RCC 7860 (cell line): ENCODE measurements around the gene PHLDB3.
A peak's percentile ranks its signal among the peaks of the same experiment; 100 is the strongest.

ENCODE experiments used
- DNase-seq: peaks from one replicate; pipeline ENCODE4 v3.0.0-alpha.2; 2015; ENCODE audit warnings: low spot score
- FAIRE-seq: peaks from 2 replicates; lab custom pipeline; 2012; peaks lifted over from hg19 to GRCh38; lab: Jason Lieb, UNC

PHLDB3 gene

DNA sequence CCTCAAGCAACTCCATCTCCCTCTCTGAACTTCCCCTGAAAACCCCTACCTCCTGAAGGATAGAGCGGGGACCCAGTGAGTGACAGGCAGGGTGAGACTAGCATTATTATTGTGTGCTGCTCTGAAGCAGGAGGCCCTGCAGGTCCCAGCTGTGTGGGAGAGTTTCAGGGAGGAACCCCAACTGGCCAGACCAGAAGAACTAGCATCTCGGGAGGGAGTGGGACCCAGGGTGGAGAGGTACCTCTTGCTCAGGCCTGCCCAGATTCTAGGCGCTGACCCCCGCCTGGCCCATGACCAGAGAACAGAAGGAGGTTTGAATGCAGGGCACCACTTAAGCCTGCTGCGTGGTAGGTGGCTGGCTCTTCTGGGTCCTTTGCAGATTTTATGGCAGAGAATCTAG, 33.5 kb downstream of the PHLDB3 start:
- DNase-seq, result no peak
- FAIRE-seq, result no peak

DNA sequence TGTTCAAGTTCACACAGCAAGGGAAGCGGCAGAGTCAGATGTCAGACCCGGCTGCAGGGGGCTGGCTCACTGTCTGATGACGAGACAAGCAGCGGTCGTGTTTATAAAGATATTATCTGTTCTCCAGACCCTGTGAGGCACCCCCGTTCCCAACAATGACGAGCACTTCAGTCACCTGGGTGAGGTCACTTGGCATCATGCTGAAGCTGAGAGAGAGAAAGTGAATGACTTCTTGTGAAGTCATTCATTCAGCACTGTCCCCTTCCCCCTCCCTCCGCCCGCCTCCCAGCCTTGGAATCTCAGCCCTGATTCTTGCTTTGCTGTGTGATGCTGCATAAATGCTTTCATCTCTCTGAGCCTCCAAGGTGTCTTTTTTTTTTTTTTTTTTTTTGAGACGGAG, 34.3 kb downstream of the PHLDB3 start:
- no peak for DNase-seq

DNA sequence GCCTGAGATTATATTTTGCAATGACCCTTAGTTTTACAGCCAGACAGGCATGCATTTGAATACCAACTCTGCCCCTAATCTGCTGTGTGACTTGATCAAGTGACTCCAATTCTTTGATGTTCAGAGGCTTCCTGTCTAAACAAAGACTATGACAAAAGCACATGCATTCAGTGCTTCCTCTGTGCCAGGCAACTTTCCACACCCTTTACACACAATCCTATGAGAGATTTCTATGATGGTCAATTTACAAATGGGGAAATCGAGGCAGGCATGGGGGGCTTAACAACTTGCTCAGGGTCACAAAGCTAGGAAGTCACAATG, 35.4 kb downstream of the PHLDB3 start:
- FAIRE-seq (no peak), DNase-seq (no peak)

More for the DNA sequence above, 34.3 kb downstream of the PHLDB3 start:
- no peak for FAIRE-seq

DNA sequence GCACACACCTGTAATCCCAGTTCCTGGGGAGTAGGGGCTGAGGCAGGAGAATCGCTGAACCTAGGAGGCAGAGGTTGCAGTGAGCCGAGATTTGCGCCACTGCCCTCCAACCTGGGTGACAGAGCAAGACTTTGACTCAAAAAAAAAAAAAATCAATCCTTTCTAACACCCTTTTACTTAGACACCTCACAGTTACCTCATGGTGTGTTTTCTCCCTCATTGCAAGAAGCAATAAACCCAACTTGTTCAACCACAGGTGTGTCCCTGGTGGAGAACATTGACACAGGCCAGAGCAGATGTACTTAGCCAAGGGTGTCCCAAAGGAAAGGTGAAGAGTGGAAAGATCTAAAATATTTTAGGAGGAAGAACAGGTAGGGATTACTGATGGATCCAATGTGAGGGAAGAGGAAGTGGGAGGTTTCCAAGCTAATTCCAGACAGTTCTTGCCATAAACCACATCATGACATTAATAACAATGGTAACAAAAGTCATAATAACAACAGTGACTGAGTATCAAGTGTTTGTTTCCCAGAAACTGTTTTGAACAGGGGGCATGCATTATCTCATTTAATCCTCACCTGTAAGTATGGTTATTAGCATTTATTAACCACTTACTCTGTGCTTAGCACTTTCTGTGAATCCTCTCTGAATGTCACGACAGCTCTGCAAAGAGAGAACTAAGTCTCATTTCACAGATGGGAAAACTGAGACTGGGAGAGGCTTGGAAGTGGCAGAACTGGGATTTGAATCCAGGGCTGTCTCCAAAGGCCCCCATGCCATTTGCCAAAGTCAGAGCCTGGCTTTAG, 36.0 kb downstream of the PHLDB3 start:
- FAIRE-seq, result no peak
- no peak for DNase-seq

DNA sequence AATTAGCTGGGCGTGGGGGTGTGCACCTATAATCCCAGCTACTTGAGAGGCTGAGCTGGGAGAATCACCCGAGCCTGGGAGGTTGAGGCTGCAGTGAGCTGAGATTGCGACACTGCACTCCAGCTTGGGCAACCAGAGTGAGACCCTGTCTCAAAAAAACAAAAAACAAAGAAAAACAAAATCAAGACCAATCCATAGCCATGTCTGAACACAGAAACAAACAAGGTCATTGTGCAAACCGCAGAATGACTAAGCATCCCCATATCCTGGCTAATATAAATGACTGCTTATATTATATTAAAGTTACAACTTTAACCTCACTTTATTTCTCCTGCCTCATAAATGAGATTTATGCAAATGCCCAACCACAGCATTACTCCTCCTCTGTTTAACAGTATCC, 36.8 kb downstream of the PHLDB3 start:
- no peak for FAIRE-seq
- no peak for DNase-seq

DNA sequence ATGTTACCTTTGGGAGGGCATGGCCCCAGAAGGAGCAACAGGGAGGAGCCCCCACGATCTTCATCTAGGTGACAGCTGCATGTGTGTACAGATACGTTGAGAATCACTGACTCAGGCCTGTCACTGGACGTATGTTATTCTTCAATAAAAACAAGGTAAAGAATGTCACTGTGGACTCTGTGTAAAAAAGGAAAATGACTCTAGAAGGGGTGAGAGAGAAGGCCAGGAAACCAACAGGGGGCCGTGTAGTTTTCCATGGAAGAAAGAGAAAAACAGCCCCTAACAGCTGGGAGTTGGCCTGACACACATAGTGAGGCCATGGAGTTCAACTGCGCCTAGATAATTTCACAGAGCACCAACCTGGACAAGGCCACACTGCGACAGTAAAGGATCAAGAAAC, 37.3 kb downstream of the PHLDB3 start:
- DNase-seq (no peak), FAIRE-seq (no peak)

DNA sequence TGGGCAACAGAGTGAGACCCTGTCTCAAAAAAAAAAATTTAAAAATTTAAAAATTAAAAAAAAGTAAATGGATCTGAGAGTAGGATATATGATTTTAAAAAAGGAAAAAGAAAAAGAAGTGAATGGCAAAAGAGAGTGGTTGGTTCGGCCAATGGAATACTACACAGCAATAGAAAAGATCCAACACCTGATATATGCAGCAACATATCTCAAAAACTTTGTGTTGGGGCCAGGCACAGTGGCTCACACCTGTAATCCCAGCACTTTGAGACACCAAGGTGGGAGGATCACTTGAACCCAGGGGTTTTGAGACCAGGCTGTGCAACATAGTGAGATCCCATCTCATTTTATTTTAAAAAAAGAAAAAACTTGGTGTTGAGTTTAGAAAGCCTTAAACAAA, 37.8 kb downstream of the PHLDB3 start:
- DNase-seq (no peak), FAIRE-seq (no peak)

DNA sequence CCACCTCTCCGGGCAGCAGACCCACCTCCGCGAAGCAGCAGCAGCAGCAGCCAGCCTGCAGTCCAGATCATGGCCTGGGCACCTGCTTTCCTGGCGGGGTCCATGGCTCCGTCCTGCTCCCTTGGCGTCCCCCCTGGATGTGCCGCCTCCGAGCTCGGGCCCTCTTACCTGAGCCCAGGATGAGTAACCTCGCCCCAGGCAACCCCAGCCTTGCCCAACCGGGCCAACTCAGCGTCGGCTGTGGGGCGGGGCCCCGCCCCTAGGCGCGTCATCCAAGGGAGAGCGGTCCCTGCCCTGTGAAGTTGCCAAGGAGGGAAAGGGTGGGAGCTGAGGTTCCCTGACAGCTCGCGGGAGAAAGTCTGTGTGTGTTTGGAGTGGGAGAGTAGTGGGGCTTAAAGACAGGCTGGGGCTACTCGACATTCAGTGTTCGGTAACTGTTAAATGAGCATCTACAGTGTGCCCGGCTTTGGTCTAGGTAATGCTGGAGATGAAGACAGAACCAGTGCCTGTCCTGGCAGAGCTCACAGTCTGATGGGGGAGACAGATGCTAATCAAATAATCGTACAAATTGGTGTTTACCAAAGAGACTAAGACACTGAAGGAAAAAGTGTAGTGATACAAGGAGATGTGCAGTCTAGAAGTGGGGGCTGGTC, 39.0 kb downstream of the PHLDB3 start, which contains the start of gene LYPD3:
Gene LYPD3 (minus strand): TSS at position 141 of the 653 bp plus-strand sequence. CDS start 37 bp downstream, at position 104.
- no peak for DNase-seq
- FAIRE-seq, result no peak

DNA sequence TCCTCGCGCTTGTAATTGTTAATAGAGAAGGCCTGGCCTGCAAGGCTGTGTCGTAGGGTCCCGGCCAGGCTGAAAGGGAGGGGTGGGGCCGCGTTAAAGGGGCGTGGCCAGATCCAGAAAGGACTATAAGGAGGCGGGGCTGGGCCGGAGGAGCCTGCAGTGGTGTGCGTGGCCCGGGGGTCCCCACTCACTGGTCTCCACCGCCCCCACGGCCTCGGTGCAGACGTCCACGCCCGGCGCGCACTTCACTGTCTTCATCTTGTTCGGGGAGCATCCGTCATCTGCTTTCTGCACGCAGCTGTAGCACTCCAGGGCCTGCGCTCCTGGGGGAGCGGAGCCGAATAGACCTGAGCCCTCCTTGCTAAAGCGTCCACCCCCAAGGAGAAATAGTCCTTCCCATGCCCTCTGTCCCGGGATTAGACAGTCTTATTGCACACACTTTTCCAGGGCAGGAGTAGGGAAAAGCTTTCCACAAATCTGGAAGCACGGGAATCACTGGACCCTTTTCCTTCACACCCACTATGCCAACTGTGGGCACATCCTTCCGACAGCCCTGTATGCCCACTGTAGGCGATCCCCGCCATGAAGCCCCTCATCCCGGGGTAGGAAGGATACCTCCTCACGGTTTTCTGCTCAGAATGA, 40.3 kb downstream of the PHLDB3 start:
- FAIRE-seq (no peak), DNase-seq (no peak)

DNA sequence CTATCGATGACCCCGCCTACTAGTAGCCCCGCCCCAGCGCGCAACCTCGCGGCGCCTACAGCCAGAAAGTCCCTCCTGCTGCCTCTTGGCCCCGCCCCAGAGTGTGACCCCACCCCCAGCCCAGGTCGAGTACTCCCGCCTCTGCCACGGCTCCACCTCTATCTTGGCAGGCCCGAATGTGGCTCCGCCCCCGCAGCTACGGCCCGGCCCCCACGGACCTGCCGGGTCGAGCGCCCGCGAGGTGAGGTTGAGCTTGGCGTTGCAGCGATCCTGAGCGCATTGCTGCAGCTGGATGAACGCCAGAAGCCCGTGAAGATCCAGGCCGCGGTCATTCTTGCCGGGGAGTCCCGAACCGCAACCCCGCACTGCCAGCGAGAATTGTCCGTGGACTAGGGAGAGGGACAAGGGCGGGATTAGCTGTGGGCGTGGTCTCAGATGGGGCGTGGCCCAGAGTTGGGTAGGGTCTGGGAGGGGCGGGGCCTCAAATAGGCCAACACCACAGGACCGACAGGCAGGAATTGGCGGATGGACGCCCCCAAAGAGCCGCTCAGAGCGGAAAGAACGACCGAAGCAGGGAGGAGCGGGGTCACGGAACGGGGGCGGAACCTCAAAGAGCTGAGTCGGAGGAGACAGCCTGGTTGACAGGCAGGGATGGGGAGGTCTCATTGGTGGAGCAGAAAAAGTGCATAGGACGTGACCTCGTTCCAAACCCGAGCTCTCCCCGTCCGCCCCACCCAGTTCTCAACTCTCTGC, 41.0 kb downstream of the PHLDB3 start:
- FAIRE-seq, result no peak
- DNase-seq, result no peak

DNA sequence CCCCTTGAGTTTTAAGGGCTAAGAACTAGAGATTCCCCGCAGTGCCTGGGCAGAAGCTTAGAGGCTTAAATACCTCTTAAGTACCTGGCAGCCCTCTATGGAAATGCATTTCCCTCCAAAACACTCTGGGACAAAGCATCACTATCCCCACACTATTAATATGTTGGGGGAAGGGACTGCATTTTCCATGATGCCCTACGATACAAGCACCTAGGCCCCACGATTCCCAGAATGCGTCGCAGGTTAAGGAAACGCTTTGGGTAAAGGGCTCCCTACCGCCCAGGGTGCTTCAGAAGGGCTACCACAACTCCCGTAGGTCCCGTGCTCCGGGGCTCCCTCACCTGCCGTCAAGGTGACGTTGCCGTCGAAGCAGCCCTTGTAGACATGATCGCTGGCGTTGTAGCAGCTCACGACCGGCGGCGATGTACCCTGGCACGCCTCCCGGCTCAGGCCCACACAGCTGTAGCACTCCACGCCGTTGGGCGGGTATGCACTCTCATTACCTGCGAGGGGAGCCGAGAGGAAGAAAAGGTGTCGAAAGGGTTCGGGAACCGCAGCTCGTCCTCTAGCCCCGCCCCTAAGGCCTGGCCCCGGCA, 41.7 kb downstream of the PHLDB3 start:
- no peak for FAIRE-seq
- DNase-seq, result no peak

DNA sequence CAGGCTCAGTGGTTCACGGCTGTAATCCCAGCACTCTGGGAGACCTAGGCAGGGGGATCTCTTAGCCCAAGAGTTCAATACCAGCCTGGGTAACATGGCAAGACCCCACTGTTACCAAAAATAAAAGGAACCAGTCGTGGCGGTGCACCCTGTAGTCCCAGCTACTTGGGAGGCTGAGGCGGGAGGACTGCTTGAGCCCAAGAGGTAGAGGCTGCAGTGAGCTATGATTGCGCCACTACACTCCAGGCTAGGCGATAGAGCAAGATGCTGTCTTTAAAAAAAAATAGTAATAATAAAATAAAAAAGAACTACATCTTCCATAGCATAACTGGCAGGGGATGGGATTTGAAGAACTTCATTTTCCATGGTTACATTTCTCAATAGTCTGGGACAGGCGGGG, 42.2 kb downstream of the PHLDB3 start:
- DNase-seq (no peak), FAIRE-seq (no peak)

DNA sequence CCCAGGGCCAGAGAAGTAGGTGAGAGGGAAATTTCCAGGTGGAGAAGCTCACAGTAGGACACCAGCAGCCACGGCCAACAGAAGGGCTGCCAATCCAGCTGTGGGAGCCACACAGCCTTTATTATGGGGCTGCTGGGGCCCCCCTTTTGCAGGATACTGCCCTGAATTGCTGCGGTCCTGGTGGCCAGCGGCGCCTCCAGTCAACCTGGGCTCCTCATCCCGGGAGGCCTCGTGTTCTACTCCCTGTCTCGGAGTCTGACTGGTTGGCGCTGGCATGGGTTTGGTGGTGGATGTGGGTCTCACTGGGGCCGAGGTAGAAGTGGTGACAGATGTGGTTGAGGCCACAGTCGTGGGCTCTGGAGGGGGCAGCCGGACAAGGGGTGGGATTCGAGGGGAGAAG, 43.2 kb downstream of the PHLDB3 start:
- FAIRE-seq (no peak), DNase-seq (no peak)

DNA sequence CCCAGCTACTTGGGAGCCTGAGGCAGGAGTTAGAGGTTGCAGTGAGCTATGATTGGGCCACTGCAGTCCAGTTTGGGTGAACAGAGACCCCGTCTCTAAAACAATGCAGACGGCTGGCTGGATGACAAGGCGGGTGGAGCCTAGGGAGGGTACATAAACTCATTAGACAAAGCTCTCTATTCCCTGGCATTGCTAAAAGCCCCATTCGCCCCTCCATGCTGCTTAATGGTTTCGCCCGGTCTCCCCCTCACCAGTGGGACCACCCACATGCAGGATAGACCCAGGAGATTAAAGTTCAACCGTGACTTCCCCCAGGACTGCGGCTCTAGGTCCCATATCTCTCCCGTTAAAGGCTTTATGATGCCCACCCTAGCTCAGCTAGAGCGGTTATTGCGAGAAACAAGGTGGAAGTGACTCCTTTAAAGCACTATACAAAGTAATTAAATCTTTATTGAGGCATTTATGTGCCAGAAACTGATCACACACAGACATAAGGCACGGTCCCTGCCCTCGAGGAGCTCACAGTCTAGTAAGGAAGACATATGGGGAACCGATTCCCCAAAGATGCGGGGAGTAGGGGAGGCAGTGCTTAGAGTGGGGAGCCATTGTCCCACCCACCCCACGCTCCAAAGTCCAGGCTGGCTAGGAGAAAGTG, 44.1 kb downstream of the PHLDB3 start:
- FAIRE-seq, result no peak
- DNase-seq, result no peak

DNA sequence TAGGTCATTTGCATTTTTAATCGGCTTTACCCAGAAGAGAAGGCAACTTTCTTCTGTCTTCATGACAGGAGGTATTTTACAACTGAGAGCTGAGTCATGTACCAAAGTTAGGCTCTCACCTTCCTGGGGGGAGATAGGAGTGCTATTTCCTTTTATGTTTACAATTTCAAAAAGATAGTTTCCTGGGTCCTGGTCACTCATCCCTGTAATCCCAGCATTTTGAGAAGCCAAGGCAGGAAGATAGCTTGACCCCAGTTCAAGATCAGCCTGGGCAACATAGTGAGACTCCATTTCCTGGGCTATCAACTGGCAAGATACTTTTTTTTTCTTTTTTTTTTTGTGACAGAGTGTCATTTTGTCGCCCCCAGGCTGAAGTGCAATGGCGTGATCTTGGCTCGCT, 46.7 kb downstream of the PHLDB3 start:
- DNase-seq, result no peak
- no peak for FAIRE-seq

DNA sequence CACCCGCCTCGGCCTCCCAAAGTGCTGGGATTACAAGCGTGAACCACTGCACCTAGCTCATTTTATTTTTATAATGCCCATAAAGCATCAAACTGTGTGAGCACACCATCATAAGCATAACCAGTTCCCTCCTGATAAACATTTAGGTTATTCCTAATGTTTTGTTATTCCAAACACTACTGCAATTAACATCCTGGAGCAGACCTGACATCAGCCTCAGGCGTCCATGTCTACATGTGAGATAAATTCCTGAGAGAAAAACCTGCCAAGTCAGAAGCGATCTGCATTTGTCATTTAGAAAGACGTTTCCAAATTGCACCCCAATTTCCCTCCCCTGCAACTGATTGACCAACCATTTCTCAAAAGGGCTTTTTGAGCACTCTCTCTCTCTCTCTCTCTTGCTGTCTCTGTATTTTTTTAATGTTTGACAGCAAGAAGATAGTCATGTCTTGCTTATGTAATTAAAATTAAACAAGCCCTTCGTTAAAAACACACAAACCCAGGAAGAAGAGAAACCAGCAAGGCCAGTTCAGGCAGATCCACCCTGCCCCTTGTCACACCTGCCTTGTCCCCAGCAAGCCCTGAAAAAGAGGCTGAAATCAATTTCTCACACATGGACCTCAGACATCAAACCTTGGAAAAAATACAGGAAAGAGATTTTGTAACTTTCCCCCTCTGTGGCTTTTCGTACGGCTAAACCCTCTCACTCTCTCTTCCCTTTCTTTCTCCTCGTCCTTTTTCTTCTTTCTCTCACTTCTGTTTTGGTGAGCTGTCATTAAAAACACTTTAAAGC, 49.0 kb downstream of the PHLDB3 start:
- FAIRE-seq (no peak), DNase-seq (no peak)

DNA sequence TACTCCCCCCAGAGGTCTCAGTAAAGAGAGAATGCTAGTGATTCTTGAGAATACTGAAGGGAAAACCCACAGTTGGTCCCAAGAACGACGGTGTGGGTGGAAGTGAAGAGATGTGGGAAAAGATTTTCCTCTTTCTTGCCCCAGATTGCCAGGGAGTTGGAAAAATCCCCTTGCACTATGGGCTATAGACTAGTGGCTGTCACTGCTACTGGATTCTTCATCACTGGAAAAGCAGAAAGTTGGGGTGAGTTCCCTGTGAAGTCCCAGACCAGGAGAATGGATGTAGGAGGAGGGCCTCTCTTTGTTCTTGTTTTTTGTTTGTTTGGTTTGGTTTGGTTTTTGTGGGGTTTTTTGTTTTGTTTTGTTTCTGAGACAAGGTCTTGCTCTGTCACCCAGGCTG, 50.5 kb downstream of the PHLDB3 start:
- FAIRE-seq, result no peak
- DNase-seq, result no peak

DNA sequence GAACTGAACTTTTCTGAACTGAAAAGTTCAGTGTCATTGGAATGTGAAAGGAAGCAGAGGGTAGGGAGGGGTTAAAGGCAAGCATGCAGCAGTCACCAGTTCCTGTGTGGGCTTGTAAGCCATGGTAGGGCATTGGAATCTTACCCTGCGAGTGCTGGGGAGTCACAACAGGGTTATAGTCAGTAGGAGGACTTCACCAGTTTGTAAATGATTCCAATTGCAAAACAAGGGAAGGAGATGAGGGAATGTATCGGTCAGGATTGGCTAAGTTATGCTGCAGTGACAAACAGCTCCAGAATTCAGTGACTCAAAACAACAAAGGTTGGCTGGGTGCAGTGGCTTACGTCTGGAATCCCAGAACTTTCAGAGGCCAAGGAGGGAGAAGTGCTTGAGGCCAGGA, 52.0 kb downstream of the PHLDB3 start:
- DNase-seq, result no peak
- no peak for FAIRE-seq

DNA sequence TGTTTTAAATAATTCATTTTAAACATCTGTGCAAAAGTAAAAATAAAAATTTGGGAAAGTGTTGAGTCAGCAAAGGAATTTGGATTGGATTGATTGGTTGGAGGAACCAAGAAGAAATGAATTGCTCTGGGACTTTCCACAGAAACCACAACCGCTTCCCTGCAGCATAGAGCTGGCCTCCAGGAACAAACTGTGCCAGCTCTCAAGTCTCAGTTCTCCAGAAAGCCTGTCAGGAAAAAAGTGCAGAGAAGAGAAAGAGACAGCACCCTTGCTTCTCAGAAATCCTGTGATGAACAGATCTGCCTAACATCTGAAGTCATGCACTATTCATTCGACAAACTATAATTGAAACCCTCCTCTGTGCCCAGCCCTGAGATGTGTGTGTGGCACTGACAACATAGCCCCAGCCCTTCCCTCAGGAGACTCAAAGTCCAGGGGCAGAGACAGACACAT, 54.0 kb downstream of the PHLDB3 start:
- peak; percentile 29 for FAIRE-seq
- DNase-seq, result peak; percentile 39

DNA sequence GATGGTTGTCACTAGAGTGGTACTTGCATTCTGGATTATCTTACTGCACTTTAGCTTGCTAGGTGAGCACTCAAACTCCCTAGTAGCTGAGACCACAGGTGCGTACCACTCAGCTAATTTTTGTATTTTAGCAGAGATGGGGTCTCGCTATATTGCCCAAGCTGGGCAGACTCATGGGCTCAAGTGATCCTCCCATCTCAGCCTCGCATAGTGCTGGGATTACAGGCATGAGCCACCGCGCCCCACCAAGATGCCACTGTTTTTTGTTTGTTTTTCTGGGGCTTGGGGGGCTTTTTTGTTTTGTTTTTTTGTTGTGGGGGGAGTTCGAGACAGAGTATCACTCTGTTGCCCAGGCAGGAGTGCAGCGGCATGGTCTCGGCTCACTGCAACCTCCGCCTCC, 56.9 kb downstream of the PHLDB3 start:
- DNase-seq, result no peak
- FAIRE-seq, result no peak
